IPS-20b (cell line): Measurements from ENCODE around the gene RBBP8NL.
A peak's percentile ranks its signal among the peaks of the same experiment; 100 is the strongest.
"Not testable (repeated sequence)": the region's sequence is repeated elsewhere in the genome, so short reads cannot be mapped to it uniquely, and the experiment has no call there.

Experiments used
- H3K27ac ChIP-seq: one replicate; pipeline ENCODE4 v1.5.1; 2013; ENCODE audit warnings: low read length
- H3K27me3 ChIP-seq: 2 replicates; pipeline ENCODE4 v1.6.1; 2013; ENCODE audit warnings: mild to moderate bottlenecking, low read length, inconsistent platforms; ENCODE audit not compliant: insufficient read depth
- H3K36me3 ChIP-seq: 2 replicates; pipeline ENCODE4 v1.6.1; 2013; ENCODE audit warnings: low read depth, mild to moderate bottlenecking, inconsistent platforms, low read length, moderate library complexity; ENCODE audit not compliant: insufficient read depth
- H3K4me1 ChIP-seq: 2 replicates; pipeline ENCODE4 v1.6.1; 2013; ENCODE audit warnings: mild to moderate bottlenecking, control low read depth, inconsistent platforms, low read length, moderate library complexity; ENCODE audit not compliant: insufficient read depth
- H3K4me3 ChIP-seq: 2 replicates; pipeline ENCODE4 v1.5.1; 2013; ENCODE audit warnings: mild to moderate bottlenecking, low read length, inconsistent platforms
- H3K9ac ChIP-seq: 2 replicates; pipeline ENCODE4 v1.6.1; 2013; ENCODE audit warnings: low read depth, mild to moderate bottlenecking, inconsistent platforms, low read length, moderate library complexity
- H3K9me3 ChIP-seq: 2 replicates; pipeline ENCODE4 v1.6.1; 2013; ENCODE audit warnings: mild to moderate bottlenecking, low read depth, low read length, inconsistent platforms; ENCODE audit not compliant: insufficient read depth

Gene RBBP8NL

DNA sequence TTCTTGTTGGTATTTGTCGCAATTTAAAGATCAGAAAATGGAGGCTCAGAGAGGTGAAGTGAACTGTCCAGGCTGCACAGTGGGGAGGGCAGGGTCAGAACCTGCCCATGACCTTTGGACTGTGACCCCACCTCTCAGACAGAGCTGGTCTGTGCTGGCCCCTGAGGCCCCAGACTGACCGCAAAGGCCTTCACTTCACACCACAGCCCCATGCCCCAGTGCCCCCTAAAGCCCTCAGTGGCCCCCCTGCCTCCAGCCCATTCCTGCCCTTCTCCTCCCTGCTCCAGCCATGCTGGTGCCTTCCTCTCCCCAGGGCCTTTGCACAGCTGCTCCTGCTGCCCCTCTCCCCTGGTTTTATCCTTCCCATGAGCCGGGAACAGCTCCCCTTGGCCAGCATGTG is 9.4 kb upstream of the RBBP8NL start:
- H3K36me3 ChIP-seq = no peaks in the 10 kb centered on the region
- H3K4me3 ChIP-seq = no peak overlapping the region
- no peaks in the 10 kb centered on the region for H3K9me3 ChIP-seq
- H3K9ac ChIP-seq = no peak overlapping the region
- no peak overlapping the region for H3K27ac ChIP-seq
- no peaks in the 10 kb centered on the region for H3K4me1 ChIP-seq
- H3K27me3 ChIP-seq = peaks cover 4% of the 10 kb centered on the region; the same call in 1 of the 2 replicates

DNA sequence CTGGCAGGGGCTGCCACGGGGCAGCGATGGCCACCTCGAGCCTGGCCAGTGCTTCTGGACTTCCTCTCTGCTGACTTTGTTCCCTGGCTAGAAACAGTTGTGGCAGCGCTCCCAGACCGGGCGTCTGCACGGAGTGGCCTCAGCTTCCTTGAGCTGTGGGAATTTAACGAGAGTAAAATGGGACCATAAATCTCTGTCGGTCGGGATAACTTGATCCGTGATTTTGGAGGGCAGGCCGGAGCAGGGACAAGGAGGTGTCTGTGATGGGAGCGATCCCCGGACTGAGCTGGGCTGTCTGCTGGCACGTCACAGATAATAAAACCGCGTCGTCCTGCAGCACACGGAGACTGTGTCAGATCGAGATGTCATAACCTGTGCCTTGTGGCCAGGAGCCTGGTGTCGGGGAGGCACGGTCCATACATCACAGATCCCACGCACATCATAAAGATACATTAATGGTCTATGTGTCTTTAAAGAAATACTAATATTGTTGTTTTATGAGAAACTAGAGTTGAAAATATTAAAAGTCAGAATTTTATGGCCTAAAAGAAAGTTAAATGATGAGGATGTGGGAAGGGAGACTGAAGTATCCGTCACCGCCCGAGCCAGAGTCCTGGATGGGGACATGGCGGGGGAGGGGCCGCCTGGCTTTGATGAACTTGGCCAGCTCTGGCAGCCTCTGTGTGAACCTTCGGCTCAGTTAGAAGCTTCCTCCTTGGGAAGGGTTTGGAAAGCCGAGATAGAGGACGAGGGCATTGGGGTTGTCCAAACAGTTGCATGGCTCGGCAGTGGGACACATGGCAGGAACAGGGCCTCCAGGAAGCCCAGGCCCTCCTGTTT is 6.5 kb upstream of the RBBP8NL start:
- H3K27ac ChIP-seq = no peak overlapping the region
- H3K27me3 ChIP-seq = peaks cover 4% of the 10 kb centered on the region

DNA sequence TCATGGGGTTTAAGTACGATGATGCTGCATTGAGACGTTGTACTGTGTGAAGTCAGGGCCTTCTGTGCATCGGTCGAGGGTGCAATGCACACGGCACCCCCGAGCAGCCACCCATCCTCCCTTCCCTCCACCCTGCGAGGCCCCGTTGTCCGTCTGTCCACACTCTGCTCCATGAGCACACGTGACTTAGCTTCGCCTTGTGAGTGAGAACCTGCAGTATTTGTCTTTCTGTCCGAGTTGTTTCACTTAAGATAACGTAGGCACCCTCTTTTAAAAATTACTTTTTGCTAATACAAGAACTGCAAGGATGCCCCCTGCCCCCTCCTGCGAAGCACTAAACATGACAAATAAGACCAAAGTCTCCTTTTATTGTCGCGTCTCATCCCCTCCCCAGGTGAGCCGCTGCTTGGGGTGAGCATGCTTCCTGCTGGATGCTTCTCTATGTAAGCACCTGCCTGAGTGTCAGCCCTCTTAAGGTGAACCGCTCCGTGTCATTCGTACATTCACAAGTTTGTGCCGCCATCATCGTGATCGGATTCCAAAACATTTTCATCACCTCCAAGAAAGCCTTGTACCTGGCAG is 3.6 kb upstream of the RBBP8NL start:
- Histone ChIP-seq H3K27me3 (peaks cover 4% of the 10 kb centered on the region), H3K36me3 (no peaks in the 10 kb centered on the region), H3K27ac (no peak overlapping the region), H3K9me3 (no peaks in the 10 kb centered on the region), H3K9ac (no peak overlapping the region), H3K4me3 (no peak overlapping the region), H3K4me1 (peaks cover 5% of the 10 kb centered on the region; the same call in 1 of the 2 replicates)

More for the DNA sequence above, 6.5 kb upstream of the RBBP8NL start:
- no peak overlapping the region for H3K4me3 ChIP-seq
- H3K9me3 ChIP-seq = no peaks in the 10 kb centered on the region
- no peak overlapping the region for H3K9ac ChIP-seq
- no peaks in the 10 kb centered on the region for H3K36me3 ChIP-seq
- H3K4me1 ChIP-seq = peaks cover 5% of the 10 kb centered on the region; the same call in 1 of the 2 replicates

DNA sequence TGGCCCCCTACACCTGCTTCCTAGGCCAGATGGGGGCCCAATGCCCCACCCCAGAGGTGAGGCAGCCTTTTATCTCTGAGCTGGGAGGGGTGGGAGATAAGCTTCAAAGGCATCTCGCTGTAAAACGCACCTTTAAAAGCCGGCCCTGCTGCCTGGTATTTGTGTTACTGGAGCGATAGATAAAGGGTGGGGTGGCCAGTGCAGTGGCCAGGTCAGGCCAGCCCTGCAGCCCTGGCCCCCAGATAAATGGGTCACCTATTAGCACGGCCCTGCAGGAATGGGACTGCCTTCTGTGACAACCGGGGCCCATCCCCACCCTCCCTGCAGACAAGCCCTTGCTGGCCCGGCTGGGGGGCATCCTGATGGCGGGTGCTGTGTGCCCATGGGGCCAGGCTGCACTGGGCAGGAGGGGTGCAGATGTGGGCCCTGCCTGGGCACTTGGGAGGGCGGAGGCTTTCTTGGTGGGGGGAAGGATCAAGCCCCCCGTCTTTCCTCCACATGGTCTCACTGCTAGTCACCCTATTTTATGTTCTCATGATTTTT is 3.0 kb upstream of the RBBP8NL start:
- peaks cover 5% of the 10 kb centered on the region; the same call in 1 of the 2 replicates for H3K4me1 ChIP-seq
- no peak overlapping the region for H3K4me3 ChIP-seq
- H3K27ac ChIP-seq = no peak overlapping the region
- no peak overlapping the region for H3K9ac ChIP-seq
- no peaks in the 10 kb centered on the region for H3K9me3 ChIP-seq
- H3K36me3 ChIP-seq = no peaks in the 10 kb centered on the region
- H3K27me3 ChIP-seq = peaks cover 4% of the 10 kb centered on the region

DNA sequence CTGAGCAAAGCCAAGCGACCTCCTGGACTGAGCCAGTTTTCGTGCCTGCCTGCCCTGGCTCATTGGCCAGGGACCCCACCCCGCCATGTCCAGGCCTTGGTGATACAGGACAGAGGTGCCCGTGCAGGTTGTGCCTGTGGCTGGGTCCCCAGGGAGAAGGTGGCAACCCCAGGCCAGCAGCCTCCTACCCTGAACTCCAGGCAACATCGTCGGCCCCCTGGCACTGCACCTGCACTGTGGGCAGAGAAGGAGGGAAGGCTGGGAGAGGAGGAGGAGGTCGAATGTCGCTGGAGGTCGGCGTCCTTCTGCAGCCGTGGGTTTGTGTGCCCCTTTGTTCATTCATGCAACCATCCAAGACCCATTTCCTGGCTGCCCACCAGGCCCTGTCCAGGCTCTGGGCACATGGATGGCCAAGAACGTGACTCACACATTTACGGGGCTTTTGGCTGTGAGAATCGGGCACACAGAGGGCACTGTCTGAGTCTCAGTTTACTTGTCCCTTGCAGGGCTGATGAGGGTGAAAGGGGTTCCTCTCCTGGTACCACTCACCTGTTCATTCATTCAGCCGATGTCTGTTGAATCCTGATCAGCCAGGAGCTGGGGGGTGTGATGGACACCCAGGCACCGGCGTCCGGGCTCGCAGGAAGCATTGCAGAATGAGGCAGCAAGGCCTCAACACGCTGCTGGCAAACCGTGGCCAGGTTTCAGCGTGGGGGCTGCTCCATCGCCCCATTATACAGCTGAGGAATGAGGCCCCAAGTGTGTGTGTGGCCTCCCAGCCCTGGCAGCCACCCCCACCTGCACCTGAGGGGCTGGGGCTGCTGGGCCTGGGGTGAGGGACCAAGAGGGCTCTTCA is 2.3 kb upstream of the RBBP8NL start:
- no peaks in the 10 kb centered on the region for H3K36me3 ChIP-seq
- H3K4me3 ChIP-seq = no peak overlapping the region
- H3K4me1 ChIP-seq = peaks cover 5% of the 10 kb centered on the region; the same call in 1 of the 2 replicates
- H3K27me3 ChIP-seq = no peaks in the 10 kb centered on the region; the same call in 1 of the 2 replicates
- no peaks in the 10 kb centered on the region for H3K9me3 ChIP-seq
- no peak overlapping the region for H3K9ac ChIP-seq
- H3K27ac ChIP-seq = no peak overlapping the region

DNA sequence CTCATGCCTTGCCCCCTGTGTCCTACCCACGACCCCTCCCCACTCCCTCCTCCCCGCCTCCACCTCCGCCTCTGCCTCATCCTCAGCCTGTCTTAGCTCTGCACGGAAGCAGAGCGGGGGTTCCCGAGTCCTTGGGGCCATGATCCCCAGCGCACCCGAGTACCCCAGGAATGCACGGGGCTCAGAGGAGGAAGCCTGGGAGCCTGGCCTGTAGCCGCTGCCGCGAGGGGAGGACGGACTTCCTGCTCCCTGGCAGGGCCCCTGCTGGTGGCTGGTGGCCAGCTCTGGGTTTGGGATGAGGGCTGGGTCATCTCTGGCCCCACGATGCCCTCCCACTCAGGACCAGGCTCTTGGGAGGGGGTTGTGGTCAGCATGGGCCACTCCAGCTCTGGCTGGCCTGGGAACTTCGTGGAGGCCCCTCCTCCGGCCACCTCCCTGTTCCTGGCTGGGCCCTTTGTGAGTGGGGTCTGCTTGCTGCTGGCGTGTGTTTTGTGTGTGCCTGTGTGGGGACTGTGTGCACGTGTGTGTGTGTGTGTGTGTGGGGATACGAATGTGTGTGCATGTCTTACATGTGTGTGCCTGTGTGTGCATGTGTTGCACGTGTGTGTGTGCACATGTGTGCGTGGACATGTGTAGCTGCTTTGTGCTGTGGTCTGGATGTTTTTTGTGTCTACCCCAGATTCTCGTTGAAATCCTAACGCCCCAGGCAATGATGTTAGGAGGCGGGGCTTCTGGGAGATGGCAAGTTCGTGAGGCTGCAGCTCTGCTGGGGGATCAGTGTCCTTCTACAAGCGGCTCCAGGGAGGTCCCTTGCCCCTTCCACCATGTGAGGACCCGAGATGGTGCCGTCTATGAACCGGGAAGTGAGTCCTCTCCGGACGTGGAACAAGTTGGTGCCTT is 1.3 kb upstream of the RBBP8NL start:
- Histone ChIP-seq H3K9ac (no peak overlapping the region), H3K9me3 (no peaks in the 10 kb centered on the region), H3K4me3 (no peak overlapping the region), H3K4me1 (peaks cover 5% of the 10 kb centered on the region; the same call in 1 of the 2 replicates), H3K36me3 (no peaks in the 10 kb centered on the region), H3K27ac (no peak overlapping the region), H3K27me3 (no peaks in the 10 kb centered on the region; the same call in 1 of the 2 replicates)

DNA sequence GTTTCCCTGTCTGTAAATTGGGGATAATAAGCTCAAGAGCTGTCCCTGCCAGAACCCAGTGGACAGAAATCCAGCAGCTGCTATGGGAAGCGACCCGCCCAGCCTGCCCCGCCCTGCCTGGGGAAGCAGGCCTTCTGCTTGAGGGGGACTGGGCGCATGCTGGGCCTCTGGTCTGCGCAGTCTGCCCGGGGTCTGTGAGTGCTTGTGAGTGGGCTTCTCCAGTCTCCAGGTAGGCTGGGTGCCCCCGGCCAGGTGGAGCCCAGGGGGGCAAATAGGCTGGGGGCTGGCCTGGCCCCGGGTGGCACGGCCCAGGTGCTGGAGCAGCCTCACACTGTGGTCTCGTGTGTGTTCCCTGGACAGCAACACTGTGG is 648 bp upstream of the RBBP8NL start:
- Histone ChIP-seq H3K9ac (no peak overlapping the region), H3K36me3 (no peaks in the 10 kb centered on the region), H3K27ac (no peak overlapping the region), H3K4me3 (no peak overlapping the region), H3K9me3 (no peaks in the 10 kb centered on the region), H3K4me1 (peaks cover 5% of the 10 kb centered on the region; the same call in 1 of the 2 replicates), H3K27me3 (no peaks in the 10 kb centered on the region; the same call in 1 of the 2 replicates)

DNA sequence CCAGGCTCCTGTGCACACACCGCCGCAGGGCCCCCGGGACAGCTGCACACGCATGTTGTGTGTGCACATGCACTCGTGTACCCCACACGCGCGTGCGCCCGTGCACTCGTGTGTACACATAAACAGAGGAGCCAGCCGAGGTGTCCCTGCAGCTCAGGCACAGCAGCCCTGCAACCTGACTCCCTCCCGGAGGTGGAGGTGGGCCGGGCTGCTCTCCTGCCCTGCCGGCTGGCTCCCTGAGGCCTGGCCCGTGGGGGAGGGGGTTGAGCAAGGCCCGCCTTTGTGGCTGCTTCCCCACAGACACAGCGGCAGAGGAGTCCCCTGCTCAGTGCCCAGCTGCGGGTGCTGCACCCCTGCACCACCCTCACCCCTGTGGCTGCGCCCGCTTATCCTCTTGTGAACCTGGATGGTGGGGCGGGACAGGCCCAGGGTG is 624 bp downstream of the RBBP8NL start:
- Histone ChIP-seq H3K36me3 (no peaks in the 10 kb centered on the region), H3K9me3 (no peaks in the 10 kb centered on the region), H3K9ac (peak overlapping the region; percentile 50; the same call in 1 of the 2 replicates), H3K27me3 (no peaks in the 10 kb centered on the region; the same call in 1 of the 2 replicates), H3K4me3 (peak overlapping the region; percentile 28; the same call in 1 of the 2 replicates), H3K27ac (no peak overlapping the region), H3K4me1 (peaks cover 5% of the 10 kb centered on the region; the same call in 1 of the 2 replicates)

DNA sequence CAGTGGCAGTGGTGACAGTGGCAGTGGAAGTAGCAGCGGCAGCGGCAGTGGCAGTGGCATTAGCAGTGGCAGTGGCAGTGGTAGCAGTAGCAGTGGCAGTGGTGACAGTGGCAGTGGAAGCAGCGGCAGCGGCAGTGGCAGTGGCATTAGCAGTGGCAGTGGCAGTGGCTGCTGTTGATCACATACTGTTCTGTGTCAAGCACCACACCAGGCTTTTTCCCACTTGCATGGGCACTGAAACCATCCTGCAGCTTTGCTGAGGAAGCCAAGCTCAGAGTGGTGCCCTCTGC is 1.3 kb downstream of the RBBP8NL start:
- H3K36me3 ChIP-seq, H3K4me1 ChIP-seq, H3K9me3 ChIP-seq, H3K9ac ChIP-seq, H3K27ac ChIP-seq, H3K4me3 ChIP-seq, H3K27me3 ChIP-seq: not testable (repeated sequence)

DNA sequence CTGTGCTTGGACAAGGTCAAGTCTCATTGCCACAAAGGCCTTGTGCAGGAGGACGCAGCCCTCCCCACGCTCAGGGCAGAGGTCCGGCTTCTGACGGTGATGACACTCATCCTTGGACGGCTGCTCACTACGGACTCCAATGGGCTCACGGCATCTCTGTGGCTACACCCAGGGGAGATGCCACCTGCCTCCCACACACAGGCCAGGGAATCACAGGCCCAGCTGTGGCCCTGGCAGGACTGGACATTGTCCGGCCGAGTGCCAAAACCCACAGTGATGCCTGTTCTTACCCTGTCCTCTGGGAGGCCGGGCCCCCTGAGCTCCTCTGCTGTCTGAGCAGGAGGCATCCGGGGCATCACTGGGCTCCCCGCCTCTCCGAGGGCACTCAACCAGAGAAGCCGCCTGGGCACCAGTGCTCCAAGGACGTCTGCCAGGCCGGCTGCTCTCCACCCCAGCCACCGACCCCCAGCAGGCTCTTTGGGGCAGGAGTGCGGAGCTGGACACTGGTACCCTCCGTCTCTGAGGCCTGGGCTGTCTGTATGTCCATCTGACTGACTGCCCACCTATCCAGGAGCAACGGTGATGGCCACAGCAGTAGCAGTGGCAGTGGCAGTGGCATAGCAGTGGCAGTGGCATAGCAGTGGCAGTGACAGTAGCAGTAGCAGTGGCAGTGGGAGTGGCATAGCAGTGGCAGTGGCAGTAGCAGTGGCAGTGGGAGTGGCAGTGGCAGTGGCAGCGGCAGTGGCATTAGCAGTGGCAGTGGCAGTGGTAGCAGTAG is 1.9 kb downstream of the RBBP8NL start:
- Histone ChIP-seq H3K27ac (no peak overlapping the region), H3K36me3 (no peaks in the 10 kb centered on the region), H3K9ac (no peak overlapping the region), H3K9me3 (no peaks in the 10 kb centered on the region), H3K27me3 (no peaks in the 10 kb centered on the region), H3K4me1 (no peaks in the 10 kb centered on the region; the same call in 1 of the 2 replicates), H3K4me3 (no peak overlapping the region)
